Neural cell (in vitro differentiated cells): Measurements from ENCODE around the gene DHRS7. TPM values are rescaled to one million over a fixed set of nuclear protein-coding genes. Genes with fewer than 3 reads are reported as not detected.

ENCODE experiments used
- H2AFZ ChIP-seq: fragments of 200-600, 300-800 bp; sonication (generic), shearing (Covaris generic); 2 replicates; pipeline ENCODE4 v1.6.0; 2014; ENCODE audit warnings: low read depth, mild to moderate bottlenecking, antibody characterized with exemption, low read length, moderate library complexity
- H3F3A ChIP-seq: fragments of 200-600 bp; shearing (Covaris generic); 2 replicates; pipeline ENCODE4 v1.6.1; 2016; ENCODE audit warnings: mild to moderate bottlenecking, moderate library complexity, mixed read lengths, antibody characterized with exemption, low read length; ENCODE audit not compliant: insufficient read depth, poor library complexity, severe bottlenecking
- H3K27ac ChIP-seq: fragments of 200-600, 300-800 bp; sonication (generic), shearing (Covaris generic); 2 replicates; pipeline ENCODE4 v1.5.1; 2014; ENCODE audit warnings: mild to moderate bottlenecking, low read length, moderate library complexity
- H3K27me3 ChIP-seq: fragments of 300-800, 200-600 bp; sonication (generic), shearing (Covaris generic); 2 replicates; pipeline ENCODE4 v1.6.0; 2014; ENCODE audit warnings: mild to moderate bottlenecking, low read depth, low read length, moderate library complexity; ENCODE audit not compliant: insufficient read depth
- H3K36me3 ChIP-seq: fragments of 300-800, 200-600 bp; sonication (generic), shearing (Covaris generic); 2 replicates; pipeline ENCODE4 v1.5.1; 2014; ENCODE audit warnings: mild to moderate bottlenecking, antibody characterized with exemption, low read length, moderate library complexity; ENCODE audit not compliant: insufficient read depth
- H3K4me2 ChIP-seq: fragments of 300-800, 200-600 bp; sonication (generic), shearing (Covaris generic); 2 replicates; pipeline ENCODE4 v1.6.0; 2014; ENCODE audit warnings: mild to moderate bottlenecking, low read length
- H3K4me3 ChIP-seq: fragments of 300-800, 200-600 bp; sonication (generic), shearing (Covaris generic); 2 replicates; pipeline ENCODE4 v1.5.1; 2014; ENCODE audit warnings: mild to moderate bottlenecking, low read length, moderate library complexity
- H3K79me2 ChIP-seq: fragments of 200-600 bp; shearing (Covaris generic); replicated peaks from 2 replicates; pipeline ENCODE4 v1.6.0; 2014; ENCODE audit warnings: mild to moderate bottlenecking, low read length, moderate library complexity; ENCODE audit not compliant: insufficient read depth
- H3K9ac ChIP-seq: fragments of 300-800, 200-600 bp; sonication (generic), shearing (Covaris generic); 2 replicates; pipeline ENCODE4 v1.6.1; 2016; ENCODE audit warnings: mild to moderate bottlenecking, low read length, mixed read lengths
- H3K9me2 ChIP-seq: fragments of 200-600 bp; shearing (Covaris generic); 2 replicates; pipeline ENCODE4 v1.6.1; 2016; ENCODE audit warnings: mild to moderate bottlenecking, low read length, mixed read lengths; ENCODE audit not compliant: insufficient read depth
- H3K9me3 ChIP-seq: fragments of 200-600, 300-800 bp; sonication (generic), shearing (Covaris generic); 2 replicates; pipeline ENCODE4 v1.6.1; 2016; ENCODE audit warnings: mild to moderate bottlenecking, mixed run types, low read length, moderate library complexity, mixed read lengths
- H4K20me1 ChIP-seq: fragments of 200-600 bp; shearing (Covaris generic); 2 replicates; pipeline ENCODE4 v1.6.1; 2016; ENCODE audit warnings: mild to moderate bottlenecking, mixed run types; ENCODE audit not compliant: insufficient read depth
- CTCF ChIP-seq: fragments of 450-650 bp; IDR thresholded peaks from 2 replicates; pipeline ENCODE4 v1.5.1; 2014; ENCODE audit warnings: antibody characterized with exemption, mild to moderate bottlenecking, moderate library complexity; ENCODE audit not compliant: poor library complexity, severe bottlenecking
- EP300 ChIP-seq: fragments of 450-650 bp; conservative IDR thresholded peaks from 2 replicates; pipeline ENCODE4 v1.6.1; 2014; ENCODE audit warnings: antibody characterized with exemption, mild to moderate bottlenecking, moderate library complexity; ENCODE audit not compliant: poor library complexity, severe bottlenecking
- EZH2 ChIP-seq: fragments of 200-600, 300-800 bp; shearing (Covaris generic), sonication (generic); IDR thresholded peaks from 2 replicates; pipeline ENCODE4 v1.6.1; 2014; ENCODE audit warnings: antibody characterized with exemption, low read length, borderline replicate concordance, mild to moderate bottlenecking; ENCODE audit not compliant: insufficient read depth, poor library complexity, severe bottlenecking
- MXI1 ChIP-seq: fragments of 450-650 bp; conservative IDR thresholded peaks from 2 replicates; pipeline ENCODE4 v1.6.1; 2014; ENCODE audit warnings: antibody characterized with exemption, mild to moderate bottlenecking; ENCODE audit not compliant: poor library complexity, severe bottlenecking
- POLR2AphosphoS5 ChIP-seq: IDR thresholded peaks from 2 replicates; pipeline ENCODE4 v1.6.1; 2012
- RAD21 ChIP-seq: fragments of 450-650 bp; conservative IDR thresholded peaks from 2 replicates; pipeline ENCODE4 v1.6.1; 2014; ENCODE audit warnings: antibody characterized with exemption, mild to moderate bottlenecking, moderate library complexity
- SMC3 ChIP-seq: fragments of 450-650 bp; conservative IDR thresholded peaks from 2 replicates; pipeline ENCODE4 v1.6.1; 2014; ENCODE audit warnings: antibody characterized with exemption, mild to moderate bottlenecking, moderate library complexity; ENCODE audit not compliant: poor library complexity
- TAF1 ChIP-seq: IDR thresholded peaks from 2 replicates; pipeline ENCODE4 v1.6.1; 2012; ENCODE audit warnings: low read depth
- polyA minus RNA-seq: library from RNA; depleted of rRNA, polyadenylated mRNA; stranded (reverse); fragments of >200 nt; gene quantifications from 2 replicates; pipeline ENCODE4 v1.2.3, GENCODE V29; 2014
- polyA plus RNA-seq: library from polyadenylated mRNA; depleted of rRNA; stranded (reverse); fragments of >200 nt; gene quantifications from 2 replicates; pipeline ENCODE4 v1.2.3, GENCODE V29; 2014
- TF ChIP-seq, protein P1 (sequence below): IDR thresholded peaks from 2 replicates; pipeline ENCODE4 v1.6.1; 2012; ENCODE audit warnings: borderline replicate concordance

Gene DHRS7
- polyA plus RNA-seq: 86.5 and 89.6 TPM in 2 replicates
- 45.5 and 50.7 TPM in 2 replicates for polyA minus RNA-seq

DNA sequence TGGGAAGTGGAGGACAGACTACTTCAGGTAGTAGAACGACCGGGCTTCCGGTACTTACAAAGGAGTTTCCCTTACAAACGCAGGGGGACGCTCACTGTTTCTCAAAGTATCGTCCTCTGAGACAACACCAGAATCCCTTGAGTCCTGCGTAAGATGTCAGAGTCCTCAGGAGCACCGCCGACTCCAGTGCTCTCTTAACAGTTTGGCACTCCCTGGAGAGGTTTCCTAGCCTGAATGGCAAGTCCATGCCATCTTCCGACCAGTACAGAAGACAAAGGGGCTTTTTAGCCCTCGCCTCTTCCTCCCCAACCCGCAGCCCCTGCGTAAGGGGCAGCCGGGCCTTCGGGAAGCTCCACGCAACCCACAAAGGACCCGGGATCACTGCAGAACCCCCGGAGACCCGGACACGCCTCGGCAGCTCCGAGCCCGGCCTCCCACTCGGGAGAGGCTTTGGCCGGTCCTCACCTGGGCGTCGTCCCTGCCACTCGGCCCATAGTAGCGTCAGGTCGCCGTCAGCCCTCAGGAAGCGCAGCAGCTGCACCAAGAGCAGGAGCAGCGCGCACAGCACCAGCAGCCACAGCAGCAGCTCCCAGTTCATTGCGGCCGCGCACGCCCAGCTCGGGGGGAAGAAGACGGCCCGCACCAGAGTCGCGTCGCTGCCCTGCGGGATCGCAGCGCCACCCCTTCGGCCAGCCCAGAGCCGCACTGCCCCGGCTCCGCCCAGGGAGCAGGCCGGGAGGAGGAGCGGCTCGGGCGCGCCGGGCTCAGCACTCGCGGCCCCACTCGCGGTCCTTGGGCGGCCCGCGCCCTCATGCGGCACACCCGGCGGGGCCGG lies at the start of gene DHRS7:
Gene DHRS7 (minus strand): TSS at position 687 of the 835 bp plus-strand sequence. CDS start 89 bp downstream, at position 598.
- H3K9ac ChIP-seq: peak within 1 kb of the TSS; percentile 92
- H3K9me3 ChIP-seq: no peaks in the 10 kb centered on the region
- H3K79me2 ChIP-seq: peaks cover 18% of the 10 kb centered on the region
- no peaks in the 10 kb centered on the region for H3K27me3 ChIP-seq
- H3K9me2 ChIP-seq: no peaks in the 10 kb centered on the region
- H3F3A ChIP-seq: peaks cover 6% of the 10 kb centered on the region
- H4K20me1 ChIP-seq: no peaks in the 10 kb centered on the region
- peak within 1 kb of the TSS; percentile 85 for H3K27ac ChIP-seq
- H2AFZ ChIP-seq: peak within 1 kb of the TSS; percentile 56
- no peaks in the 10 kb centered on the region for H3K36me3 ChIP-seq
- peak within 1 kb of the TSS; percentile 95 for H3K4me2 ChIP-seq
- peak within 1 kb of the TSS; percentile 92 for H3K4me3 ChIP-seq
- TF ChIP-seq SMC3 (peak; percentile 34), TAF1 (no peak), EZH2 (no peak), MXI1 (peak; percentile 55), POLR2AphosphoS5 (peak; percentile 13), CTCF (peak; percentile 56), EP300 (peak; percentile 16), RAD21 (peak; percentile 28)
- TF ChIP-seq, protein P1, sequence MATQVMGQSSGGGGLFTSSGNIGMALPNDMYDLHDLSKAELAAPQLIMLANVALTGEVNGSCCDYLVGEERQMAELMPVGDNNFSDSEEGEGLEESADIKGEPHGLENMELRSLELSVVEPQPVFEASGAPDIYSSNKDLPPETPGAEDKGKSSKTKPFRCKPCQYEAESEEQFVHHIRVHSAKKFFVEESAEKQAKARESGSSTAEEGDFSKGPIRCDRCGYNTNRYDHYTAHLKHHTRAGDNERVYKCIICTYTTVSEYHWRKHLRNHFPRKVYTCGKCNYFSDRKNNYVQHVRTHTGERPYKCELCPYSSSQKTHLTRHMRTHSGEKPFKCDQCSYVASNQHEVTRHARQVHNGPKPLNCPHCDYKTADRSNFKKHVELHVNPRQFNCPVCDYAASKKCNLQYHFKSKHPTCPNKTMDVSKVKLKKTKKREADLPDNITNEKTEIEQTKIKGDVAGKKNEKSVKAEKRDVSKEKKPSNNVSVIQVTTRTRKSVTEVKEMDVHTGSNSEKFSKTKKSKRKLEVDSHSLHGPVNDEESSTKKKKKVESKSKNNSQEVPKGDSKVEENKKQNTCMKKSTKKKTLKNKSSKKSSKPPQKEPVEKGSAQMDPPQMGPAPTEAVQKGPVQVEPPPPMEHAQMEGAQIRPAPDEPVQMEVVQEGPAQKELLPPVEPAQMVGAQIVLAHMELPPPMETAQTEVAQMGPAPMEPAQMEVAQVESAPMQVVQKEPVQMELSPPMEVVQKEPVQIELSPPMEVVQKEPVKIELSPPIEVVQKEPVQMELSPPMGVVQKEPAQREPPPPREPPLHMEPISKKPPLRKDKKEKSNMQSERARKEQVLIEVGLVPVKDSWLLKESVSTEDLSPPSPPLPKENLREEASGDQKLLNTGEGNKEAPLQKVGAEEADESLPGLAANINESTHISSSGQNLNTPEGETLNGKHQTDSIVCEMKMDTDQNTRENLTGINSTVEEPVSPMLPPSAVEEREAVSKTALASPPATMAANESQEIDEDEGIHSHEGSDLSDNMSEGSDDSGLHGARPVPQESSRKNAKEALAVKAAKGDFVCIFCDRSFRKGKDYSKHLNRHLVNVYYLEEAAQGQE: peak; percentile 82

- Histone ChIP-seq H3K4me2 (no peak overlapping the region), H3K27ac (no peak overlapping the region), H3K9me2 (no peaks in the 10 kb centered on the region), H3K9me3 (no peaks in the 10 kb centered on the region), H4K20me1 (no peaks in the 10 kb centered on the region), H3F3A (no peaks in the 10 kb centered on the region), H3K4me3 (no peak overlapping the region), H3K9ac (no peak overlapping the region), H3K79me2 (no peaks in the 10 kb centered on the region), H3K36me3 (no peaks in the 10 kb centered on the region), H2AFZ (no peak overlapping the region), H3K27me3 (no peaks in the 10 kb centered on the region)
- TF ChIP-seq RAD21: no peak
- TF ChIP-seq CTCF: no peak
- no peak for TF ChIP-seq EZH2
- no peak for TF ChIP-seq SMC3
- TF ChIP-seq, protein P1: no peak
- TF ChIP-seq POLR2AphosphoS5: no peak
These were observed 49.4 kb upstream of the DHRS7 start for GRCh38 chr14:60214415-60215126.
